B cell (primary cell): Measurements from ENCODE around the gene FRMD6. TPM values are rescaled to one million over a fixed set of nuclear protein-coding genes. Genes with fewer than 3 reads are reported as not detected.

Experiments used
- ATAC-seq: fragments of 200-7000 bp; cut with Tn5 transposase; one replicate; pipeline ENCODE4 v1.10.0; 2021; ENCODE audit warnings: low read depth, mild to moderate bottlenecking, moderate number of reproducible peaks, moderate library complexity
- CTCF ChIA-PET: fragments of 350-600 bp; sonication (Branson Sonifier 250); formaldehyde crosslinking; loops from one replicate; lab custom pipeline; 2021; ENCODE audit warnings: antibody characterized with exemption, inconsistent platforms; lab: Charles Lee
- POLR2A ChIA-PET: fragments of 350-600 bp; sonication (Branson Sonifier 250); formaldehyde crosslinking; loops from one replicate; lab custom pipeline; 2021; ENCODE audit warnings: antibody characterized with exemption; lab: Charles Lee
- DNase-seq: peaks from one replicate; pipeline ENCODE4 v3.0.0; 2013
- H2AFZ ChIP-seq: 2 replicates; pipeline ENCODE4 v1.6.1; 2012; ENCODE audit warnings: mild to moderate bottlenecking, low read depth, low read length; ENCODE audit not compliant: insufficient read depth, poor library complexity, severe bottlenecking
- H3K27ac ChIP-seq, 2 donors: 1 replicate in 1 of 2; 2 replicates in 1 of 2; pipeline ENCODE4 v1.5.1; 2012 to 2013; ENCODE audit warnings: low read length in 2 of 2, mild to moderate bottlenecking in 2 of 2, moderate library complexity in 1 of 2
- H3K27me3 ChIP-seq, 4 experiments: fragments of 200-600 bp in 1 of 4; sonication (generic) in 1 of 4; replicated peaks in 1 of 4; 1 replicate in 2 of 4; 2 replicates in 2 of 4; pipeline versions ENCODE4 v1.6.1 to v1.7.0; 2013 to 2016; ENCODE audit warnings: low read length in 3 of 4, mild to moderate bottlenecking in 2 of 4, mixed read lengths in 1 of 4, moderate library complexity in 1 of 4; ENCODE audit not compliant: insufficient read depth in 4 of 4, control insufficient read depth in 3 of 4; ENCODE audit errors: control extremely low read depth in 1 of 4
- H3K36me3 ChIP-seq, 2 experiments: replicated peaks in 1 of 2; 1 replicate in 1 of 2; 2 replicates in 1 of 2; pipeline versions ENCODE4 v1.6.1 to v1.7.1; 2013; ENCODE audit warnings: low read length in 1 of 2; ENCODE audit not compliant: insufficient read depth in 2 of 2, control insufficient read depth in 1 of 2; ENCODE audit errors: control extremely low read depth in 1 of 2, extremely low read depth in 1 of 2
- H3K4me1 ChIP-seq, 2 donors: fragments of 200-600 bp in 1 of 2; sonication (generic) in 1 of 2; 1 replicate in 1 of 2; 2 replicates in 1 of 2; pipeline versions ENCODE4 v1.5.1 to v1.6.1; 2013 to 2017; ENCODE audit warnings: low read length in 2 of 2; ENCODE audit not compliant: control insufficient read depth in 2 of 2, insufficient read depth in 2 of 2
- H3K4me2 ChIP-seq: replicated peaks from 2 replicates; pipeline ENCODE3; 2012; ENCODE audit warnings: mild to moderate bottlenecking, low read depth, low read length; ENCODE audit not compliant: poor library complexity, severe bottlenecking
- H3K4me3 ChIP-seq, 5 experiments: fragments of 200-600 bp in 1 of 5; sonication (generic) in 1 of 5; 1 replicate in 3 of 5; 2 replicates in 2 of 5; pipeline versions ENCODE4 v1.5.1 to v1.7.0; 2011 to 2016; ENCODE audit warnings: low read length in 4 of 5, mild to moderate bottlenecking in 4 of 5, low read depth in 2 of 5, control low read depth in 1 of 5, moderate library complexity in 1 of 5; ENCODE audit not compliant: insufficient read depth in 1 of 5; ENCODE audit errors: control extremely low read depth in 1 of 5, extremely low read depth in 1 of 5
- H3K79me2 ChIP-seq: fragments of 200-600 bp; sonication (generic); one replicate; pipeline ENCODE4 v1.6.0; 2016; ENCODE audit warnings: low read length; ENCODE audit not compliant: control insufficient read depth, insufficient read depth
- H3K9ac ChIP-seq: fragments of 200-600 bp; sonication (generic); 2 replicates; pipeline ENCODE4 v1.6.1; 2017; ENCODE audit warnings: mild to moderate bottlenecking, low read length, moderate library complexity
- H3K9me3 ChIP-seq, 3 donors: one replicate each; pipeline versions ENCODE4 v1.6.1 to v1.7.1; 2013; ENCODE audit warnings: low read length in 2 of 3; ENCODE audit not compliant: control insufficient read depth in 2 of 3, insufficient read depth in 1 of 3; ENCODE audit errors: control extremely low read depth in 1 of 3
- H4K20me1 ChIP-seq: 2 replicates; pipeline ENCODE4 v1.6.0; 2012; ENCODE audit warnings: mild to moderate bottlenecking, low read length; ENCODE audit not compliant: insufficient read depth, control insufficient read depth, poor library complexity, severe bottlenecking
- H3K27ac Mint-ChIP-seq: one replicate; pipeline ENCODE4 v1.8.0; 2021; ENCODE audit warnings: mixed read lengths
- H3K27me3 Mint-ChIP-seq: one replicate; pipeline ENCODE4 v1.8.0; 2021; ENCODE audit warnings: mixed read lengths
- H3K4me1 Mint-ChIP-seq: one replicate; pipeline ENCODE4 v1.8.0; 2021; ENCODE audit warnings: mixed read lengths
- H3K4me3 Mint-ChIP-seq: one replicate; pipeline ENCODE4 v1.8.0; 2021; ENCODE audit warnings: mixed read lengths
- H3K9me3 Mint-ChIP-seq: one replicate; pipeline ENCODE4 v1.8.0; 2022; ENCODE audit warnings: mixed read lengths; ENCODE audit not compliant: insufficient read depth
- EZH2 ChIP-seq: IDR thresholded peaks from 2 replicates; pipeline ENCODE4 v1.6.1; 2012; ENCODE audit warnings: borderline replicate concordance, low read depth, mild to moderate bottlenecking, moderate library complexity, low read length; ENCODE audit not compliant: insufficient read depth, poor library complexity, severe bottlenecking
- WGBS: methylation state at CpG from one replicate; pipeline ENCODE4 v1.1.5; 2013; ENCODE audit warnings: missing lambda C conversion rate; ENCODE audit not compliant: insufficient coverage; 5-methylcytosine and 5-hydroxymethylcytosine counted together
- intact Hi-C: fragments of 100-400 bp; cut with micrococcal nuclease; formaldehyde crosslinking; loops from one replicate; pipeline ENCODE4 v1.10.0; 2022
- polyA plus RNA-seq: library from polyadenylated mRNA; depleted of rRNA; stranded (reverse); fragments of >200 nt; gene quantifications from 2 replicates; pipeline ENCODE4 v1.2.3, GENCODE V29; 2012
- total RNA-seq, 2 donors: library from RNA; stranded (reverse); fragments of 120-200 nt in 1 of 2; gene quantifications; 1 replicate in 1 of 2; 2 replicates in 1 of 2; pipeline versions ENCODE4 v1.2.3 to v1.2.4, GENCODE V29; 2013 to 2022
- TF ChIP-seq, protein P1 (sequence below): fragments of 200-600 bp; IDR thresholded peaks from one replicate; pipeline ENCODE4 v1.8.0; 2022; ENCODE audit warnings: antibody characterized with exemption, mild to moderate bottlenecking

The FRMD6 gene
- total and polyA plus RNA-seq, 2 donors (not counting 1 experiment from before 2014, with no cell fraction given) = 0.03 to 0.30 TPM

DNA sequence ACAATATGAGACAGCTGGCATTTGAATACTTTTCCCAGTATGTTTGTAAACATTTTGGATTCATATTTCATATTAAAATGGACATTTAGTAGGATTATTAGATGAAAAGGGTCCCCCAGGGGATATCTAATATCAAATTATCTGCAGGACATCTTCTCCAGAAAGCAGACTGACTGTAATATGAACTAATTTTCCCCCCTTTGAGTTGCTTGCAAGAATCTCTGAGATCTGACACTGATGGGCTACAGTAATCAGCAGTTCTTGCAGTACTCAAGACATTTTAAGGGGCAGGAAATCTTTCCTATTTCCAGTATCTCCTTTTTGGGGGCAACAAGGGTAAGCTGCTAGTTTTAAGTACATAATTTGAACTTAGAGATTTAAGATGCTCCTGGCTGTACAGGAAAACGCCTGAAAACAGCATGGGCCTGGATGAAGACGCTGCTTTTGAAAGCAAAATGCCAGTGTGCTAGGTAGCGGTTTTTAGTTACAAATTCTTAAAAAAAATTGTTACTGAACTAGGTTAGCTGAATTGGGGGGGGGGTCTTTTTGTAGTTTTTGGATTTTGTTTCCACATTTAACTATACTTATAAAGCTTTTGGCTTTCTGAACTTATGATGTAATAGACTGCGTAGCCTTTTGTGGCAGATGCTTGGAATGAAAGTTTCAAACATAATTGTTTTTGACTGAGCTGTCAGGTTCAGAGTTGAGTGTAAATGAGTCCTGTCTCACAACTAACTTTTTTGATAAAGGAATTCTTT, 2.2 kb downstream of the FRMD6 start:
- WGBS = no CpG with 5 or more reads among the region's 4 CpGs
- Histone ChIP-seq H3K27ac (no peak overlapping the region), H4K20me1 (no peaks in the 10 kb centered on the region), H3K27me3 (peaks cover 0 to 52% (median 43%) of the 10 kb centered on the region in 4 experiments), H3K4me1 (peaks cover 19 to 25% of the 10 kb centered on the region in 2 donors), H2AFZ (no peak overlapping the region), H3K9me3 (no peaks in the 10 kb centered on the region), H3K79me2 (no peaks in the 10 kb centered on the region), H3K9ac (no peak overlapping the region), H3K4me2 (no peak overlapping the region), H3K4me3 (no peak overlapping the region), H3K36me3 (no peaks in the 10 kb centered on the region)
- DNase-seq (no peak), ATAC-seq (no peak)
- POLR2A ChIA-PET = no interaction called here
- intact Hi-C loops = loop anchor here (2.0 to 10.0 kb wide), 3 partner anchors 193 to 899 kb away; partner anchors contain the start of genes GPR137C, TRIM9 and TXNDC16
- H3K27me3 Mint-ChIP-seq = peaks cover 54% of the 10 kb centered on the region
- H3K27ac Mint-ChIP-seq = no peak overlapping the region
- no peak for TF ChIP-seq EZH2
- TF ChIP-seq, protein P1, sequence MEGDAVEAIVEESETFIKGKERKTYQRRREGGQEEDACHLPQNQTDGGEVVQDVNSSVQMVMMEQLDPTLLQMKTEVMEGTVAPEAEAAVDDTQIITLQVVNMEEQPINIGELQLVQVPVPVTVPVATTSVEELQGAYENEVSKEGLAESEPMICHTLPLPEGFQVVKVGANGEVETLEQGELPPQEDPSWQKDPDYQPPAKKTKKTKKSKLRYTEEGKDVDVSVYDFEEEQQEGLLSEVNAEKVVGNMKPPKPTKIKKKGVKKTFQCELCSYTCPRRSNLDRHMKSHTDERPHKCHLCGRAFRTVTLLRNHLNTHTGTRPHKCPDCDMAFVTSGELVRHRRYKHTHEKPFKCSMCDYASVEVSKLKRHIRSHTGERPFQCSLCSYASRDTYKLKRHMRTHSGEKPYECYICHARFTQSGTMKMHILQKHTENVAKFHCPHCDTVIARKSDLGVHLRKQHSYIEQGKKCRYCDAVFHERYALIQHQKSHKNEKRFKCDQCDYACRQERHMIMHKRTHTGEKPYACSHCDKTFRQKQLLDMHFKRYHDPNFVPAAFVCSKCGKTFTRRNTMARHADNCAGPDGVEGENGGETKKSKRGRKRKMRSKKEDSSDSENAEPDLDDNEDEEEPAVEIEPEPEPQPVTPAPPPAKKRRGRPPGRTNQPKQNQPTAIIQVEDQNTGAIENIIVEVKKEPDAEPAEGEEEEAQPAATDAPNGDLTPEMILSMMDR = no peak
- no peaks in the 10 kb centered on the region for H3K9me3 Mint-ChIP-seq
- peaks cover 12% of the 10 kb centered on the region for H3K4me1 Mint-ChIP-seq
- CTCF ChIA-PET = interaction anchor here (0.6 to 1.3 kb wide), 5 partner anchors 40 to 929 kb away, joined by 3 to 5 read pairs (median 3); no protein-coding TSS in a partner anchor
- H3K4me3 Mint-ChIP-seq = no peak overlapping the region

DNA sequence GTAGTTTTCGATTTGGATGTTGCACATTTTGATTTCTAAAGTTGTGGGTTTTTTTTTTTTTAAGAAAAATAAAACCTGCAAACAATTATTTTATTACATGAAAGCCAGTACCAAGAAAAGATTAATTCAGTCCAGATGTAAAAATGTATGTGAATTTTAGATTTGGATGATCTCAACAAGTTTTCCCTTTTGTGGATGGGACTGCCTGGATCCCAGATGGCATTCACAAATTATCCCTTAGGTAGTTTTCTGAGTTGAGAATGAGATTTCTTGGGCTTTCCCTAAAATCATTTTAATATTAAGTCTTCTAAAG, 2.8 kb downstream of the FRMD6 start:
- CTCF ChIA-PET = interaction anchor here (0.6 to 0.7 kb wide), 3 partner anchors 172 to 929 kb away, joined by 3 read pairs; no protein-coding TSS in a partner anchor
- no peak for TF ChIP-seq EZH2
- TF ChIP-seq, protein P1 = no peak
- Mint-ChIP-seq H3K27me3 (peaks cover 57% of the 10 kb centered on the region), H3K4me1 (peaks cover 12% of the 10 kb centered on the region), H3K9me3 (no peaks in the 10 kb centered on the region), H3K4me3 (no peak overlapping the region), H3K27ac (no peak overlapping the region)
- Histone ChIP-seq H3K27me3 (peaks cover 0 to 52% (median 43%) of the 10 kb centered on the region in 4 experiments), H4K20me1 (no peaks in the 10 kb centered on the region), H3K4me3 (no peak overlapping the region), H3K4me1 (peaks cover 19 to 25% of the 10 kb centered on the region in 2 donors), H2AFZ (no peak overlapping the region), H3K9me3 (no peaks in the 10 kb centered on the region), H3K27ac (no peak overlapping the region), H3K9ac (no peak overlapping the region), H3K4me2 (no peak overlapping the region), H3K36me3 (no peaks in the 10 kb centered on the region), H3K79me2 (no peaks in the 10 kb centered on the region)
- intact Hi-C loops = loop anchor here (5.0 to 10.0 kb wide), 2 partner anchors 193 to 560 kb away; partner anchors contain the start of gene TRIM9
- POLR2A ChIA-PET = no interaction called here
- ATAC-seq = no peak
- no peak for DNase-seq
- no CpG with 5 or more reads among the region's 1 CpG for WGBS
